Keratinocyte (primary cell): ENCODE measurements around the gene ERC2.

Experiments used
- CTCF ChIP-seq, 3 experiments: IDR thresholded peaks in 1 of 3; conservative IDR thresholded peaks in 1 of 3; optimal IDR thresholded peaks in 1 of 3; 2 replicates in 2 of 3; 3 replicates in 1 of 3; pipeline versions ENCODE3 to v1.5.1; 2011; ENCODE audit warnings: low read length in 3 of 3, mild to moderate bottlenecking in 3 of 3, moderate library complexity in 2 of 3, control low read depth in 1 of 3, inconsistent platforms in 1 of 3; ENCODE audit not compliant: insufficient read depth in 2 of 3; ENCODE audit errors: extremely low read depth in 1 of 3
- EZH2 ChIP-seq: IDR thresholded peaks from one replicate; pipeline ENCODE4 v1.6.1; 2012; ENCODE audit warnings: inconsistent platforms, mild to moderate bottlenecking, low read length, moderate library complexity

DNA sequence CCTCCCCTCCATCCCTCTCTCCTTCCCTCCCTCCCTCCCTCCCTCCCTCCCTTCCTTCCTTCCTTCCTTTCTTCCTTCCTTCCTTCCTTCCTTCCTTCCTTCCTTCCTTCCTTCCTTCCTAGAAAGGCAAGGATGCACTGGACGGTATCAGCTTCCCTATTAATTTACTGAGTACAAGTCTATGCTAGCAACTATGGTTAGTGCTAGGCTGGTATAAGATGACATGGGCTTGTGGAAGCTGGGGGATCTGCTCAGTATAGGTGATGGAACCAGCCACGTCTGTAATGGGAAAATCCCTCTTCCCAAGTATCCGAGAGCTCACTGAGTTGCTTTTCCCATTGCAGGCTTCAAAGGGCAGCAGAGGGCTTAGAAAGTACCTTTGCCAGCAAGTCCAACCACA is 884.8 kb downstream of the ERC2 start:
- no peak for TF ChIP-seq EZH2
- TF ChIP-seq CTCF (optimal IDR thresholded peaks at IDR 0.05 in 1 of 3, IDR thresholded peaks at IDR 0.05 in 1 of 3, conservative IDR thresholded peaks at IDR 0.05 in 1 of 3; ENCODE audit: extremely low read depth in 1 of 3, insufficient read depth in 2 of 3, low read length in 3 of 3), result no peak
